Karpas-422 (cell line): ENCODE results near the gene TGFB2. TPM values are rescaled to one million over a fixed set of nuclear protein-coding genes. Genes with fewer than 3 reads are reported as not detected.

ENCODE experiments used
- DNase-seq: peaks from one replicate; pipeline ENCODE4 v3.0.0-alpha.2; 2015
- H2AFZ ChIP-seq: fragments of 200-600 bp; sonication (generic); 2 replicates; pipeline ENCODE4 v1.6.1; 2014; ENCODE audit warnings: antibody characterized with exemption, low read length, mixed read lengths
- H3K27ac ChIP-seq: fragments of 200-600 bp; sonication (generic); 2 replicates; pipeline ENCODE4 v1.5.1; 2014; ENCODE audit warnings: mild to moderate bottlenecking, low read length, moderate library complexity
- H3K27me3 ChIP-seq: fragments of 200-600 bp; sonication (generic); 2 replicates; pipeline ENCODE4 v1.6.1; 2014; ENCODE audit warnings: low read length, mixed read lengths
- H3K36me3 ChIP-seq: fragments of 200-600 bp; sonication (generic); 2 replicates; pipeline ENCODE4 v1.6.1; 2014; ENCODE audit warnings: low read length, mixed read lengths; ENCODE audit not compliant: insufficient read depth
- H3K4me1 ChIP-seq: fragments of 200-600 bp; sonication (generic); 2 replicates; pipeline ENCODE4 v1.6.1; 2014; ENCODE audit warnings: mild to moderate bottlenecking, low read length, mixed read lengths
- H3K4me2 ChIP-seq: fragments of 200-600 bp; sonication (generic); 2 replicates; pipeline ENCODE4 v1.6.1; 2014; ENCODE audit warnings: low read length, low read depth, mild to moderate bottlenecking; ENCODE audit not compliant: poor library complexity, severe bottlenecking
- H3K4me3 ChIP-seq: fragments of 200-600 bp; sonication (generic); 2 replicates; pipeline ENCODE4 v1.5.1; 2014; ENCODE audit warnings: mild to moderate bottlenecking, antibody characterized with exemption, low read length, mixed read lengths
- H3K79me2 ChIP-seq: fragments of 200-600 bp; sonication (generic); 2 replicates; pipeline ENCODE4 v1.6.1; 2014; ENCODE audit warnings: mild to moderate bottlenecking, low read length, mixed read lengths
- H3K9ac ChIP-seq: fragments of 200-600 bp; sonication (generic); 2 replicates; pipeline ENCODE4 v1.6.0; 2014; ENCODE audit warnings: low read length
- H3K9me2 ChIP-seq: fragments of 200-600 bp; sonication (generic), shearing (Covaris generic); replicated peaks from 2 replicates; pipeline ENCODE4 v1.6.0; 2014; ENCODE audit warnings: mild to moderate bottlenecking, low read length, moderate library complexity; ENCODE audit not compliant: insufficient read depth
- H3K9me3 ChIP-seq: fragments of 300-700, 200-600 bp; sonication (generic); 2 replicates; pipeline ENCODE4 v1.6.1; 2014; ENCODE audit warnings: low read length, mixed read lengths
- H4K20me1 ChIP-seq: fragments of 200-600 bp; sonication (generic); 2 replicates; pipeline ENCODE4 v1.6.1; 2014; ENCODE audit warnings: mild to moderate bottlenecking, antibody characterized with exemption, low read length, low read depth; ENCODE audit not compliant: insufficient read depth
- total RNA-seq: library from RNA; depleted of rRNA; stranded (reverse); fragments of >200 nt; shearing (Covaris generic); gene quantifications from 2 replicates; pipeline ENCODE4 v1.2.3, GENCODE V29; 2014; ENCODE audit warnings: low replicate concordance

TGFB2 gene
- total RNA-seq, 1 experiment from 2014 or later, result not detected

DNA sequence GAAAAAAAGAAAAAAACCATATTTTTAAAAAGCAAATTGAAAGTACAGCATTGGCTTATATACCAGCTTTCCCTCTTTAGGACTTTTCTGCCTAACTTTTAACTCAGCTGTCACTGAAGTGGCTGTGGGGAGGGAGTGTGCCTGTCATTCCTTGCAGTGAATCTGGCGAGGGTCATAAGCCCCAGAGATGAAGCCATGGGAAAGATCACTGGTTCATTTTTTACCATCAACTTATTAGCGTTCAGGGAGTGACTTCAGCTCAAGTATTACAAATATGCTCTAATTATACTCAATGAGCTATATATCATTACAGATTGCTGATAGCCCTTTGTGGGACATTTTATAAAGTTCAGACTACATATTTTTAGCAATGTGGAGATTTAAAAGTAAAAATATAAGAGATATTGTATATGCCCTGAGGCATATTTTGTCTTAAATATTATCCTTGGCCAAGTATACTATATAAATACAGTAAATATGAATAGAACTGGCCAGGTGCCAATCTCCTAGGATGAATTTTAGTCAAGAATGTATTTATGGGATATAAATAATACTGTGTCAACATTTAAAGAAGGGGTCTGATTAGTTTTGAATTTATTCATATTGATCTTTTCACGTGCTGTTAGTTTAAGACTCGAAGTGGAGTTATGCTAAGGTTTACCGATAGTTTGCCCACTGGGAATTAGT is 4.4 kb downstream of the TGFB2 start:
- no peak overlapping the region for H2AFZ ChIP-seq

DNA sequence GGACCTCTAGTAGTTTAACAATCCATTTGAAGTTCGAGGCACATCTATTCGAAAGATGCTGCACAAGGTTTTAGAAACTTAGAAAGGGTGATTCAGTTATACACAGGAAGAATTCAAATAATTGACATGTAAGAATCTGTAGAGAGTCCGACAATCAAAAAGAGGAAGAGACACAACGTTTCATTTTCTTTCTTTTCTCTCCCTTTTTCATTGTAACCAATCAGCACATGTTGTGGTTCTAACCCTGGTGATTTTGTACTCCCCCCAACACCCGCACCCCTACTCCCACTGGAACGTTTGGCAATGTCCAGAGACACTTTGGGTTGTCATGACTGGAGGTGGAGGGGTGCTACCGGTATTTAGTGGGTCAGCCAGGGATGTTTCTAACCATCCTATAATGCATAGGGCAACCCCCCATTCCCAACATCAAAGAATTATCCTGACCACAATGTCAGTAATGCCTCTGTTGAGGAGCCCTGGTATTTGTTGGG is 4.9 kb downstream of the TGFB2 start:
- no peaks in the 10 kb centered on the region for H3K36me3 ChIP-seq
- H3K4me2 ChIP-seq, result no peak overlapping the region
- H2AFZ ChIP-seq, result no peak overlapping the region
- H3K4me3 ChIP-seq, result no peak overlapping the region
- no peaks in the 10 kb centered on the region for H3K9me3 ChIP-seq
- H4K20me1 ChIP-seq, result no peaks in the 10 kb centered on the region
- H3K9me2 ChIP-seq, result no peaks in the 10 kb centered on the region
- H3K27ac ChIP-seq, result no peak overlapping the region
- no peak for DNase-seq
- no peaks in the 10 kb centered on the region for H3K79me2 ChIP-seq
- H3K4me1 ChIP-seq, result peaks cover 14% of the 10 kb centered on the region
- H3K9ac ChIP-seq, result no peak overlapping the region
- no peaks in the 10 kb centered on the region for H3K27me3 ChIP-seq

More for the DNA sequence above, 4.4 kb downstream of the TGFB2 start:
- Histone ChIP-seq H3K9me2 (no peaks in the 10 kb centered on the region), H3K4me1 (peaks cover 20% of the 10 kb centered on the region), H3K9ac (no peak overlapping the region), H4K20me1 (no peaks in the 10 kb centered on the region), H3K27ac (no peak overlapping the region), H3K4me3 (no peak overlapping the region), H3K36me3 (no peaks in the 10 kb centered on the region), H3K9me3 (no peaks in the 10 kb centered on the region), H3K79me2 (no peaks in the 10 kb centered on the region), H3K27me3 (no peaks in the 10 kb centered on the region), H3K4me2 (no peak overlapping the region)
- DNase-seq, result no peak

DNA sequence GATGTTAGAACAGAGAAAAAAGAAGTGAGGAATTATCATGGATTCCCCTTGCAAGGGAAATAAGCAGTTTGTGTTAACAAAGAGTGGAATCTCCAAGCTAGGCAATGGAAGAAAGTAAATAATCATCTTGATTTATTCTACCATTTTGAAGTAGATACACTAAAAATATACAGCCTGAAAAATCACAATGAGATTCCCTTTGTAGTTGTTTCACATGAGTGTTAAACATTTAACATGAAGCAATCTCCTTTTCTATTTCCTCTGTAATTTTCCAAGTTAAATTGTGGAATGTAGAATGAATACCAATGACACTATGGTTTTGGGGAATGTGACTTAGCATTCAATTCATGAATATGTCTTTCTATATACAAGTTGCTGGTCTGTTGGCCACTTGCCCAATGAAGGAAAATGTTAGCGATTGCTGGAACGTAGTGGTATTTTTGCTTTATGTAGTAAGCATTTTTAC is 5.7 kb downstream of the TGFB2 start:
- Histone ChIP-seq H3K4me1 (peaks cover 7% of the 10 kb centered on the region), H3K9me2 (no peaks in the 10 kb centered on the region), H3K27me3 (no peaks in the 10 kb centered on the region), H3K79me2 (no peaks in the 10 kb centered on the region), H3K27ac (no peak overlapping the region), H2AFZ (no peak overlapping the region), H3K4me3 (no peak overlapping the region), H3K36me3 (no peaks in the 10 kb centered on the region), H3K9me3 (no peaks in the 10 kb centered on the region), H4K20me1 (no peaks in the 10 kb centered on the region), H3K9ac (no peak overlapping the region), H3K4me2 (no peak overlapping the region)
- DNase-seq, result no peak

DNA sequence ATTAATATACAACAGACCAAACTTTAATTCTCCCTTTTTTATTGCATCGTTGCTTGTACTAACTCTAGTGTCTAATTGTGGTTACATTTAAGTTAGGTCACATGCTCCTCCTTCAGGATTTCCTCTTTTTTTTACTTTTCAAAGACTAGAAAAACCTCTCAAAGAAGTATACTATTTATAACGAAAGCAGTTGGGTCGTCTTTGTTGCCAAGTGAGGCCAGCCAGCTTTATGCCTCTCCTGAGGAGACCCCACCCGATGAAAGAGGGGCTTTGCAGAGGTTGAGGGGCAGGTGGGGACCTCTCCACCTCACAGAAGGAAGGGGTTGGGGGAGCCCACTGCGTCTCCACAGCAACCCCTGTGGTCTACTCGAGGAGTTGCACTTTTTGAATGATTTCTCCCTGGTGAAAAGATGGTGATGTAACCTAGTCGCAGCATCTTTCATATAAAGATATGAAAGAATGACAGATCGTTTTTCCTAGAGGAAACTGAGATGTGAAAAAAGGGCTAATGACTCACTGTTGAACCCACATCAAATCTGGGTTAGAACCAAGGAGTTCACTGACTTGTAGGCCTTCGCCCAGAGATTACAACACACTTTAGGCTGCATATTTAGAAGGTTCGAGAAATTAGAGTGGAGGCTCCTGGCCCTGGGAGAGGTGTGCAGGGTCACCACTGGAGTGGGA is 6.4 kb downstream of the TGFB2 start:
- H3K4me2 ChIP-seq, result no peak overlapping the region
- no peak overlapping the region for H3K9ac ChIP-seq
- H3K36me3 ChIP-seq, result no peaks in the 10 kb centered on the region
- H3K79me2 ChIP-seq, result no peaks in the 10 kb centered on the region
- no peaks in the 10 kb centered on the region for H4K20me1 ChIP-seq
- H3K9me3 ChIP-seq, result no peaks in the 10 kb centered on the region
- H3K27me3 ChIP-seq, result no peaks in the 10 kb centered on the region
- no peaks in the 10 kb centered on the region for H3K9me2 ChIP-seq
- DNase-seq, result peak; percentile 48
- H3K4me1 ChIP-seq, result peaks cover 2% of the 10 kb centered on the region; the same call in 1 of the 2 replicates
- no peak overlapping the region for H2AFZ ChIP-seq
- no peak overlapping the region for H3K4me3 ChIP-seq
- no peak overlapping the region for H3K27ac ChIP-seq

DNA sequence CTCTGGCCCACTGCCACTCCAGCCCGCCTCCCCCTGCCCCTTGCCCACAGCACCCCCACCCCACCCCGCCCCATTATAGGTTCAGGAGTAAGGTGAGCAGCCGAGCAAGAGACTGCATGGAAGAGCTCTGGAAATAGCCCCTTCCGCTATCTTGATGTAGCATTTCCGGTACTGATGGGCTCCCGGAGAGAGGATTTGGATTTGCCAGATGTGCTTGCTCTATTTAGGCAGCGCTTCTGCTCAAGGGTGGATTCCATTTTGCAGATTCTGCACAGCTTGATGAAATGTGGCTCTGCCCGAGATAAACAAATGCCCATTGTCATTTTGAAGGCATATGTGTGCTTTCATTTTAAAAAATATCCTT is 6.9 kb downstream of the TGFB2 start:
- Histone ChIP-seq H3K9me3 (no peaks in the 10 kb centered on the region), H3K4me3 (no peak overlapping the region), H3K9ac (no peak overlapping the region), H4K20me1 (no peaks in the 10 kb centered on the region), H3K9me2 (no peaks in the 10 kb centered on the region), H3K27ac (no peak overlapping the region), H3K4me2 (no peak overlapping the region), H3K4me1 (peaks cover 2% of the 10 kb centered on the region; the same call in 1 of the 2 replicates), H3K79me2 (no peaks in the 10 kb centered on the region), H2AFZ (no peak overlapping the region), H3K27me3 (no peaks in the 10 kb centered on the region), H3K36me3 (no peaks in the 10 kb centered on the region)
- DNase-seq, result no peak

DNA sequence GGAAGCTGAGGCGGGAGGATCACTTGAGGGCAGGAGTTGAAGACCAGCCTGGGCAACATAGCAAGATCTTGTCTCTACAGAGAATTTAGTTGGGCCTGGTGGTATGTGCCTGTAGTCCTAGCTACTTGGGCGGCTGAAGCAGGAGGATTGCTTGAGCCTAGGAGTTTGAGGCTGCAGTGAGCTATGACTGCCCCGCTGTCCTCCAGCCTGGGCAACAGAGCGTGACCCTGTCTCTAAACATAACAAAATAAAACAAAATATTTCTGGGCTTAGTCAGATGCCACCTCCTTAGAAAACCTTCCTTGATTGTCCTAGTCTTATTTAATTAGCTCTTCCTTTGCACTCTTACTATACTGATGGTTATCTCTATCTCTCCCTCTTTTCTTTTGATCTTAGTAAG is 8.5 kb downstream of the TGFB2 start:
- Histone ChIP-seq H4K20me1 (no peaks in the 10 kb centered on the region), H3K27ac (no peak overlapping the region), H3K9me2 (no peaks in the 10 kb centered on the region), H3K4me1 (peaks cover 2% of the 10 kb centered on the region; the same call in 1 of the 2 replicates), H2AFZ (no peak overlapping the region), H3K9ac (no peak overlapping the region), H3K79me2 (no peaks in the 10 kb centered on the region), H3K4me2 (no peak overlapping the region), H3K4me3 (no peak overlapping the region), H3K9me3 (no peaks in the 10 kb centered on the region), H3K27me3 (no peaks in the 10 kb centered on the region), H3K36me3 (no peaks in the 10 kb centered on the region)
- DNase-seq, result no peak

DNA sequence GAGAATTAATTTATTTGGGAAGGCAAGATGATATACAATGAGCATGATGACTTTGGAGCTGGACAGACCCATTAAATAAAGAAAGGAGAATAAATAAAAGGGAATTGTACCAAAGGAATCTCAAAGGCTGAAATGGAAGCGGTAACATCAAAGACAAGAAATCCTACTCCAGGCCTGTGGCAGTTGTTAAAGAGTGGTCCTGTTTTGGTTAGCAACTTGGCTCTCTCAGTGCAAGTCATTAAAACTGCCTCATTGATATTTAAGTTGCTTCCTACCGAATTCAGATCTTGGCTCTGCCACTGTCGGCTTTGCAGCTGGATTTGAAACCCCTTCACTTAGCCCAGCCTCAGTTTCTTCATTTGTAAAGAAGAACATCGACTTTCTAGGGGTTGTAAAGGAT is 10.1 kb downstream of the TGFB2 start:
- Histone ChIP-seq H3K27ac (no peak overlapping the region), H3K27me3 (no peaks in the 10 kb centered on the region), H3K79me2 (no peaks in the 10 kb centered on the region), H3K4me3 (no peak overlapping the region), H3K9me3 (no peaks in the 10 kb centered on the region), H3K36me3 (no peaks in the 10 kb centered on the region), H3K4me1 (peaks cover 2% of the 10 kb centered on the region; the same call in 1 of the 2 replicates), H4K20me1 (no peaks in the 10 kb centered on the region), H3K9me2 (no peaks in the 10 kb centered on the region), H3K9ac (no peak overlapping the region), H2AFZ (no peak overlapping the region), H3K4me2 (no peak overlapping the region)
- no peak for DNase-seq

DNA sequence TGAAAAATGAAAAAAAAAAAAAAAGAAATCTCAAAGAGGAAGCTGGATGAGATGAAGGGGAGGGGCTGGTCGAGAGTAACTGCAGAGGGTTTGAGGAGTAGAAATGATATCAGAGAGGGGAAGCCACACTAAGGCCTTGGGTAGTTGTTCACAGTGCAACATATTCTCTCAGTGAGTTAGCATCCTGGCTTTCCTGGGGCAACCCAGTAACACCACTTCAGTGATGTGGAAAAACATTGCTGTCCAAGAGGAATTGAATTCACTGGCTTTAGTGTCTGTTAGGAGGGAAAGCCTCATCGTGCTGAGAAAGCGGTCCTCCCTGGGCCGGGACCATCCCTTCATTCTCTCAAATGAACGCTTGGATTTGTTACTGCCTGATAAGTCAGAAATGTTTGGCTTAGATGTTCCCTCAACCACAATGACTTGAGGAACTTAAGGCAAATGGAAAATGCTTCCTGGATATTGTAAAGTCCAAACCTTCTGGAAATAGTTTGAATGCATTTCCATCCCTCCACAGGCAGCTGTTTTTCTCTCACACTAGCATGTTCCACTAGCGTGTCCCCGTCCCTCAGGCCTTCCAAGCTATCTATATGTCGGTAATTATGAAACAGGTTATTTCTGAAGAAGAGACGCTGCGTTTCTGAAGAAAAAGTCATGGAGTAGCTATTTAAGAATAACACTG is 12.2 kb downstream of the TGFB2 start:
- Histone ChIP-seq H3K36me3 (no peaks in the 10 kb centered on the region), H3K4me2 (no peak overlapping the region), H3K4me1 (no peaks in the 10 kb centered on the region), H3K9me2 (no peaks in the 10 kb centered on the region), H3K9ac (no peak overlapping the region), H3K27me3 (no peaks in the 10 kb centered on the region), H3K27ac (no peak overlapping the region), H2AFZ (no peak overlapping the region), H3K9me3 (no peaks in the 10 kb centered on the region), H3K4me3 (no peak overlapping the region), H4K20me1 (no peaks in the 10 kb centered on the region), H3K79me2 (no peaks in the 10 kb centered on the region)
- no peak for DNase-seq
